ENCODE data around the gene PDPR. TPM values are rescaled to one million over a fixed set of nuclear protein-coding genes. Genes with fewer than 3 reads are reported as not detected.
"Not testable (repeated sequence)": the region's sequence is repeated elsewhere in the genome, so short reads cannot be mapped to it uniquely, and the experiment has no call there.

Gene PDPR
- total RNA-seq, 5 donors from 2014 or later (not counting 1 experiment from before 2014, with no cell fraction given): 24.8 to 46.0 (median 31.9) TPM

DNA sequence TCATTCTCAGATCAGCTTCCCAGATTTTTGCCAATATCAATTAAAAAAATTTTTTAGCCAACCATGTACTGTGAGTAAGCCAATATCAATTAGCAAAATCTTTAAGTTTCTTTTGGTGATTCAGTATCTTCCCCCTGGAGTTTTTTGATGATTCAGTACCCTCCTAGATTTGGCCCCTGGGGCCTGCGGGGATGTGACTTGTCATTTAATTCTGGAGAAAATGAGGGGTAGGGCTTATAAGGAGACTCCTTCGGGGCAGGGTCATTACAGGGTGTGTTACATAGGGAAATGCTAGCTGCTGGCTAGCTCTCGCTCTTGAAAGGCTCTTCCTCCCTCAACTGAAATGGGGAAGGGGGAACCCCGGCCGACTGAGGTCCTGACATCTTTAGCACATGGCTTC is 76.4 kb downstream of the PDPR start:
- H3K4me1 Mint-ChIP-seq; H3K4me3 ChIP-seq (ENCODE audit: control insufficient read depth in 1 of 2, extremely low read depth in 1 of 2, low read length in 1 of 2); H3K9me3 ChIP-seq; H3K27me3 Mint-ChIP-seq; H3K36me3 ChIP-seq (ENCODE audit: control insufficient read depth in 2 of 2, extremely low read depth in 1 of 2, insufficient read depth in 1 of 2, low read length in 1 of 2); H3K27me3 ChIP-seq (replicated peaks in 1 of 2; ENCODE audit: control insufficient read depth in 2 of 2, extremely low read depth in 1 of 2, insufficient read depth in 2 of 2, low read length in 1 of 2); H3K9me3 Mint-ChIP-seq; POLR2A ChIA-PET; H3K4me1 ChIP-seq (ENCODE audit: control insufficient read depth in 1 of 2, extremely low read depth in 1 of 2, insufficient read depth in 2 of 2, low read length in 2 of 2); H3K4me3 Mint-ChIP-seq; CTCF ChIA-PET; H3K36me3 Mint-ChIP-seq; ATAC-seq (replicated peaks in 1 of 4); H3K27ac ChIP-seq (ENCODE audit: low read length); DNase-seq; H3K27ac Mint-ChIP-seq: not testable (repeated sequence)
- WGBS (ENCODE audit: insufficient coverage): no CpG with 5 or more reads among the region's 5 CpGs

DNA sequence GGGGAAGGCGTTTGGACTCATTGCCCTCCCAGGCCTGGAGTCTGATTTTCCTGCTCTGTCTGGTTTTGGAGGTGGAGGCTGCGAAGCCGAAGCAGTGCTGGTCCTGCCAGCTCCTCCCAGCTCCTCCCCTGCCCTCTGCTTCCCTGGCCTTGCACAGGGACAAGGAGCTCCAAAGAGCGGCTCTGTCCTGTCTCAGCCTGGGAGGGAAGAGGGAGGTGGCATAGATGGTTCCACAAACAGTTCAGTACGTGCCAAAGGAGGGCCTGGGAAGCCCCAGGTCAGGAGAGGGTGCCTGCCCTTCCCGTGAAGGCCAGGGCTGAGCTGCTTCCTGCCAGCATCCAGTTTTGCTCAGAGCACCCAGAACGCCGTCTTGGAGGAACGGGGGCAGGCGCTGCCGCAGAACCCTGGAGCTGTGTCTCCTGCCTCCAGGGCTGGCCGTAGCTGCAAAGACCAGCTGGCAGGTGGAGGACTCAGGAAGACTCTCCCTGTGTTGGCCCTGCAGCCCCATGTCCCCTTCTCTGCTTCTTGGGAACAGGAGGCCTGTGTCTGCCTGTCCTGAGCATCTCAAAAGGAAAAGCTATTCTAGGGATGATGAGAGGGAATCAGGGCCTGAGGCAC is 82.7 kb downstream of the PDPR start:
- H3K27ac Mint-ChIP-seq; H3K36me3 ChIP-seq (ENCODE audit: control insufficient read depth in 2 of 2, extremely low read depth in 1 of 2, insufficient read depth in 1 of 2, low read length in 1 of 2); H3K4me3 Mint-ChIP-seq; H3K9me3 ChIP-seq; H3K36me3 Mint-ChIP-seq; CTCF ChIA-PET; H3K4me3 ChIP-seq (ENCODE audit: control insufficient read depth in 1 of 2, extremely low read depth in 1 of 2, low read length in 1 of 2); POLR2A ChIA-PET; H3K27ac ChIP-seq (ENCODE audit: low read length); H3K9me3 Mint-ChIP-seq; H3K4me1 ChIP-seq (ENCODE audit: control insufficient read depth in 1 of 2, extremely low read depth in 1 of 2, insufficient read depth in 2 of 2, low read length in 2 of 2); H3K27me3 Mint-ChIP-seq; H3K4me1 Mint-ChIP-seq; DNase-seq; H3K27me3 ChIP-seq (replicated peaks in 1 of 2; ENCODE audit: control insufficient read depth in 2 of 2, extremely low read depth in 1 of 2, insufficient read depth in 2 of 2, low read length in 1 of 2); ATAC-seq (replicated peaks in 1 of 4): not testable (repeated sequence)
- 100% methylated on average over 1 of the region's 12 CpGs for WGBS (ENCODE audit: insufficient coverage)

DNA sequence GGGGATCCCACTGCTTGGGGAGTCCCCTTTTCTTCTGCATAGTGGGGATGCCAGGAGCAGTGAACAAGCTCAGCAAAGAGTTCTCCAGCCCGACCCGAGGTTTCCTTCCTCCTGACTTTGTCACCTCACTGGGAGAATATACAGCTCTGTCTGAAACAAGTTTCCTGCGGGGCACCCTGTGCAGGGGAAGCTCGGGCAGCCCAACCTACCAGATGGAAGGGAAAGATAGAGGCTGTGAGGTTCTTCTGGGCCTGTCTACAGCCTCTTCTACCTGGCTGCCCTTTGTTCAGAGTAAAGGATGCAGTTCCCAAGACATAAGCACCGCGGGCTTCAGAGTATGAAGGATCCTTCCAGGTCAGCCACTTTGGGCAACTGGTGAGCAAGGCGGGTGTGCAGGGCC is 83.5 kb downstream of the PDPR start:
- H3K36me3 Mint-ChIP-seq; H3K9me3 Mint-ChIP-seq; H3K4me3 ChIP-seq (ENCODE audit: control insufficient read depth in 1 of 2, extremely low read depth in 1 of 2, low read length in 1 of 2); POLR2A ChIA-PET; H3K4me1 ChIP-seq (ENCODE audit: control insufficient read depth in 1 of 2, extremely low read depth in 1 of 2, insufficient read depth in 2 of 2, low read length in 2 of 2); H3K4me3 Mint-ChIP-seq; CTCF ChIA-PET; H3K27me3 ChIP-seq (replicated peaks in 1 of 2; ENCODE audit: control insufficient read depth in 2 of 2, extremely low read depth in 1 of 2, insufficient read depth in 2 of 2, low read length in 1 of 2); H3K4me1 Mint-ChIP-seq; H3K27ac ChIP-seq (ENCODE audit: low read length); H3K9me3 ChIP-seq; DNase-seq; ATAC-seq (replicated peaks in 1 of 4); H3K27me3 Mint-ChIP-seq; H3K27ac Mint-ChIP-seq; H3K36me3 ChIP-seq (ENCODE audit: control insufficient read depth in 2 of 2, extremely low read depth in 1 of 2, insufficient read depth in 1 of 2, low read length in 1 of 2): not testable (repeated sequence)
- 8% methylated on average over 2 of the region's 7 CpGs for WGBS (ENCODE audit: insufficient coverage)

DNA sequence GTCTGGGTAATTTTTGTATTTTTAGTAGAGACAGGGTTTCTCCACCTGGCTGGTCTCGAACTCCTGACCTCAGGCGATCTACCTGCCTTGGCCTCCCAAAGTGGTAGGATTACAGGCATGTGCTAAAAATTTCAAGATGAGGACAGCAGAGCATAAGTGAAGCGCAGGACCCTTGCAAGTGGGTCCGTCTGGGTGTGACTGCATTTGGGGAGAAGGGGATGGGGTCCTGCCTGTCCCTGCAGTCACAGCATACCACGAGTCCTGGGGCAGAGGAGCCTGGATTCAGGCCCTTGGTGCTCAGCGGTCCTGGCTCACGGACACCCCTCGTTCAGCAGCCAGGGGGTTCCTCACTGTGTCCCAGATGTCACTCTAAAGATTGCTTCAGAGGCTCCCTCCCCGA is 84.1 kb downstream of the PDPR start:
- H3K36me3 ChIP-seq (ENCODE audit: control insufficient read depth in 2 of 2, extremely low read depth in 1 of 2, insufficient read depth in 1 of 2, low read length in 1 of 2); H3K27ac Mint-ChIP-seq; H3K36me3 Mint-ChIP-seq; H3K9me3 Mint-ChIP-seq; H3K27me3 ChIP-seq (replicated peaks in 1 of 2; ENCODE audit: control insufficient read depth in 2 of 2, extremely low read depth in 1 of 2, insufficient read depth in 2 of 2, low read length in 1 of 2); H3K9me3 ChIP-seq; H3K4me3 Mint-ChIP-seq; H3K27me3 Mint-ChIP-seq; H3K4me3 ChIP-seq (ENCODE audit: control insufficient read depth in 1 of 2, extremely low read depth in 1 of 2, low read length in 1 of 2); CTCF ChIA-PET; POLR2A ChIA-PET; H3K4me1 Mint-ChIP-seq; DNase-seq; H3K4me1 ChIP-seq (ENCODE audit: control insufficient read depth in 1 of 2, extremely low read depth in 1 of 2, insufficient read depth in 2 of 2, low read length in 2 of 2); H3K27ac ChIP-seq (ENCODE audit: low read length); ATAC-seq (replicated peaks in 1 of 4): not testable (repeated sequence)
- 88% methylated on average over 9 of the region's 9 CpGs for WGBS (ENCODE audit: insufficient coverage)

DNA sequence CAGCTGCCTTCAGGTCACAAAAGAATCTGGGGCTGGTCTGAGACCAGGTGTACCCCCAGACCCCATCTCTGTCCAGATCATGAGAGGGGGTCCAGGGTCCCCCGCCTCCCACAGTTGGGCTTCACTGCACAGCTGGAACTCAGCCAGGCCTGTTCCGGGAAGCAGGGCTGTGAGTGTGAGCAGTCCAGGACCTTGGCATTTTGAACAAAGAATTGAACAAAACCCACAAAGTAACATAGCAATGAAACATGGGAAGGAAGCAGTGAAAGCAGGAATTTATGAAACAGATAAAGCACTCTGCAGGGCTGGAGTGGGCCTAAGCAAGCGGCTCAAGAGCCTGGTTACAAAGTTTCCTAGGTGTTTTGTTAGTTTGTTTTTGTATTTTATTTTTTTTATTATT is 84.5 kb downstream of the PDPR start:
- CTCF ChIA-PET, H3K9me3 ChIP-seq: not testable (repeated sequence)

DNA sequence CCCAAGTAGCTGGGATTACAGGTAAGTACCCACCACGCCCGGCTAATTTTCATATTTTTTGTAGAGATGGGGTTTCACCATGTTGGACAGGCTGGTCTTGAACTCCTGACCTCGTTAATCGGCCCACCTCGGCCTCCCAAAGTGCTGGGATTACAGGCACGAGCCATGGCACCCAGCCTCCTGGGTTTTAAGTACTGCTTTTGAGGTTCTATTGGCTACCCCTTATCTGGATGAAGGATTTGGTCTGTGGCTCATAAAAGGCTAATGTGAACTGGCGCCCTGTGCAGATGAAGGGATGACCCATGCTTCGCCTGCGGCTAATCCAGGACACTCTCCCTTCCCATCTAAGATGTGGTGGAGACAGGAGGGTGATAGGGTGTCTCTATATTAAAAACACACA is 85.0 kb downstream of the PDPR start:
- H3K36me3 ChIP-seq (ENCODE audit: control insufficient read depth in 2 of 2, extremely low read depth in 1 of 2, insufficient read depth in 1 of 2, low read length in 1 of 2); H3K27me3 ChIP-seq (replicated peaks in 1 of 2; ENCODE audit: control insufficient read depth in 2 of 2, extremely low read depth in 1 of 2, insufficient read depth in 2 of 2, low read length in 1 of 2); H3K36me3 Mint-ChIP-seq; H3K4me1 Mint-ChIP-seq; H3K27ac Mint-ChIP-seq; H3K9me3 Mint-ChIP-seq; POLR2A ChIA-PET; H3K4me1 ChIP-seq (ENCODE audit: control insufficient read depth in 1 of 2, extremely low read depth in 1 of 2, insufficient read depth in 2 of 2, low read length in 2 of 2); H3K9me3 ChIP-seq; H3K4me3 ChIP-seq (ENCODE audit: control insufficient read depth in 1 of 2, extremely low read depth in 1 of 2, low read length in 1 of 2); H3K4me3 Mint-ChIP-seq; CTCF ChIA-PET; H3K27ac ChIP-seq (ENCODE audit: low read length); H3K27me3 Mint-ChIP-seq; DNase-seq; ATAC-seq (replicated peaks in 1 of 4): not testable (repeated sequence)
- WGBS (ENCODE audit: insufficient coverage): 92% methylated on average over 3 of the region's 9 CpGs

More for the DNA sequence above, 84.5 kb downstream of the PDPR start:
- H3K36me3 ChIP-seq (ENCODE audit: control insufficient read depth in 2 of 2, extremely low read depth in 1 of 2, insufficient read depth in 1 of 2, low read length in 1 of 2); H3K27me3 ChIP-seq (replicated peaks in 1 of 2; ENCODE audit: control insufficient read depth in 2 of 2, extremely low read depth in 1 of 2, insufficient read depth in 2 of 2, low read length in 1 of 2); H3K4me1 Mint-ChIP-seq; H3K27ac Mint-ChIP-seq; H3K36me3 Mint-ChIP-seq; DNase-seq; POLR2A ChIA-PET; H3K4me3 Mint-ChIP-seq; H3K4me1 ChIP-seq (ENCODE audit: control insufficient read depth in 1 of 2, extremely low read depth in 1 of 2, insufficient read depth in 2 of 2, low read length in 2 of 2); ATAC-seq (replicated peaks in 1 of 4); H3K9me3 Mint-ChIP-seq; H3K27ac ChIP-seq (ENCODE audit: low read length); H3K4me3 ChIP-seq (ENCODE audit: control insufficient read depth in 1 of 2, extremely low read depth in 1 of 2, low read length in 1 of 2); H3K27me3 Mint-ChIP-seq: not testable (repeated sequence)
- 80% methylated on average over 1 of the region's 3 CpGs for WGBS (ENCODE audit: insufficient coverage)

DNA sequence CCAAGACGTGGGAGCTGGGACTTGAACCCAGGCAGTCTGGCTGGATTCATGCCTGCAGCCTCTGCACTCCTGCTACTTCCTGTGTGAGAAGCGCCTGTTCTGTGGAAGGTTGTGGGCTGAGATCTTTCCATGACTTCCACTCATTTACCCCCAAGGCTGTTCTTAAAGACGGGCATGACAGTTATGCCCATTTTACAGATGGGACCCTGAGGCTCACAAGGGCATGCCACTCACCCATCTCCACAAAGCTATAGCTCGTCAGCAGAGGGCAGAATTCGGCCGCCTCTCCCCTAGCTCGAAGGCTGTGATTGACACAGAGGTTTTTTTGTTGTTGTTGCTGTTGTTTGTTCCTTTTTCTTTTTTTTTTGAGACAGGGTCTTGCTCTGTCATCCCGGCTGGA is 85.9 kb downstream of the PDPR start:
- H3K9me3 ChIP-seq; POLR2A ChIA-PET; CTCF ChIA-PET; H3K4me3 Mint-ChIP-seq; H3K27ac Mint-ChIP-seq; H3K4me3 ChIP-seq (ENCODE audit: control insufficient read depth in 1 of 2, extremely low read depth in 1 of 2, low read length in 1 of 2); H3K4me1 ChIP-seq (ENCODE audit: control insufficient read depth in 1 of 2, extremely low read depth in 1 of 2, insufficient read depth in 2 of 2, low read length in 2 of 2); H3K27ac ChIP-seq (ENCODE audit: low read length); DNase-seq; H3K9me3 Mint-ChIP-seq; H3K27me3 ChIP-seq (replicated peaks in 1 of 2; ENCODE audit: control insufficient read depth in 2 of 2, extremely low read depth in 1 of 2, insufficient read depth in 2 of 2, low read length in 1 of 2); ATAC-seq (replicated peaks in 1 of 4); H3K36me3 ChIP-seq (ENCODE audit: control insufficient read depth in 2 of 2, extremely low read depth in 1 of 2, insufficient read depth in 1 of 2, low read length in 1 of 2); H3K4me1 Mint-ChIP-seq; H3K27me3 Mint-ChIP-seq; H3K36me3 Mint-ChIP-seq: not testable (repeated sequence)
- no CpG with 5 or more reads among the region's 8 CpGs for WGBS (ENCODE audit: insufficient coverage)
